ENCODE data around the gene PRSS36.
"Not testable (repeated sequence)": the region's sequence is repeated elsewhere in the genome, so short reads cannot be mapped to it uniquely, and the experiment has no call there.

The PRSS36 gene

DNA sequence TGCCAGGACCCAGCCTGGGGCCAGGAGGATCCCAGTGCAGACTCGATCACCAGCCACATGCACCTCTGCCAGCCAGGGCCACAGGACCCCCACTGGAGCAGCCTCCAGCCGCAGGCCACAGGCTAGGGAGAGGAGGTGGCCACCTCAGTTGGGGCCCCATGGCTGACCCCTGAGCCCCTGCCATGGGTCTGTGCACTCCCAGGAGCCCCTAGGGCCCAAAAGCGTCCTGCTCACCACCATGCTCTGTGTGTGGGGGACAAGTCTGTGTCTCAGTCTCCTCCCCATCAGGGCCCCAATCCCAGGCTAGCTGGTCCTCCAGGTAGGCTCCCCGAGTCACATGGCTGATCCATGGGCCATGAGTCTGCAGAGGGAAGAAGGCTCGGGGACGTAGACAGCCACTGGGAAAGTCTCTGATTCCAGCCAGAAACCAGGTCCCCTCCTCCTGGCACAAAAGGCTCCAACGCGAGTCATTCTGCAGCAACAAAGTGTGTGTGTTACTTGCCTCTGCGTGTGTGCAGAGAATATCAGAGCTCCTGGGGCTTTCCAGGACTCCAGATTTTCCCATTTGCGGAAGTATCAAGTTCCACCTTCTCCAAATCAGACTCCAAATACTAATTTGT is 8.3 kb downstream of the PRSS36 start:
- DNase-seq, result no peak

DNA sequence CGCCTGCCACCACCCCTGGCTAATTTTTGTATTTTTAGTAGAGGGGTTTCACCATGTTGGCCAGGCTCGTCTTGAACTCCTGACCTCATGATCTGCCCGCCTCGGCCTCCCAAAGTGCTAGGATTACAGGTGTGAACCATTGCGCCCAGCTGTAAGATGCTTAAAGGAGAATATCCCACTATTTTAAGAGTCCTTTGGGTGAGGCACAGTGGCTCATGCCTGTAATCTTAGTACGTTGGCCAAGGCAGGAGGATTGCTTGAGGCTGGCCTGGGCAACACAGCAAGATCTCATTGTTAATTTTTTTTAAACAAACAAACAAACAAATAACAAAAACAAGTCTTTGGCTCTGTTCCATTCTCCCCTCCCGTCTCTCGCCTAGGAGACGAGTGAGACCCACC is 8.8 kb downstream of the PRSS36 start:
- DNase-seq, result not testable (repeated sequence)

DNA sequence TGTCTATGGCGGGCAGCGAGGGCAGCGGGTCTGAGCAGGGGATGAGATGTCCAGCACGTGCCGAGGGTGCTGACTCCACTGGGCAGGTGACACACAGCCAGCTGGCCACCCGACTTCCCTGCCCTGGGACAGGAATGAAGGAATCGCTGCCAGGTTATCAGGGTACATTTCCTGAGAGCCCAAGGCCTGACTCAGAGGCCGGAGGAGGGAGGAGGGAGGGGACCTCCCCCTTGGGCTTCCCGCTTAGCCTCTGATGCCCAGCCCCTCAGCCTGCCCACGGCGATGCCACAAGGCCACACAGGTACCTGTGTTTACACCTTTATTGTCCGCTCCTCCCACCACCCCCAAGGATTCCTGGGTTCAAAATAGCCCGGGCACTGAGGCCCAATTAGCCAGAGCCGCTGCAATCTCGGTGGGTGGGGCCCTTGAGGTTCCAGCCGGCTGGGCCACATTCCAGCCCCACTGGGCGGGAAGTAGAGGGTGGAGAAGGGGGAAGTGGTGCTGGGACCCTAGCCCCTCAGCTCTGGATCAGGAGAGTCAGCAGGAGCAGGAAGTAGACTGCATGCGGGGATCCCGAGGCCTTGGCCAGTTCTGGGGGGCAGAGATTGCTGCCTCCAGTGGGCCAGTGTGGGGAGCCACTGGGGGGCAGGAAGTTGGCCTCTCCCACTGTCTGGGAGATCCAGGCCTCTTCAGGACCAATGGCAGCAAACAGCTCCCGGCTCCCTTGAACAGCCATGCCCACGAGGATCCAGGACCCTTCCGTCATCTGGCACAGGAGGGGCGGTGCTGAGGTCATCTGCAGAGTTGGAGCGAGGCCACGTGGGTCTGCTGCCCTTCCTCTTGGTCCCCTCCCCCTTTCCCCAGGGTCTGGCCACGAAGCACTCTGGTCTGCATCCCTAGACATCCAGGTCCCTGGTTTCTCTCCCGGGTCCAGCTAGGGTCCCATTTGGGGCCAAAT is 11.0 kb downstream of the PRSS36 start:
- no peak for DNase-seq

DNA sequence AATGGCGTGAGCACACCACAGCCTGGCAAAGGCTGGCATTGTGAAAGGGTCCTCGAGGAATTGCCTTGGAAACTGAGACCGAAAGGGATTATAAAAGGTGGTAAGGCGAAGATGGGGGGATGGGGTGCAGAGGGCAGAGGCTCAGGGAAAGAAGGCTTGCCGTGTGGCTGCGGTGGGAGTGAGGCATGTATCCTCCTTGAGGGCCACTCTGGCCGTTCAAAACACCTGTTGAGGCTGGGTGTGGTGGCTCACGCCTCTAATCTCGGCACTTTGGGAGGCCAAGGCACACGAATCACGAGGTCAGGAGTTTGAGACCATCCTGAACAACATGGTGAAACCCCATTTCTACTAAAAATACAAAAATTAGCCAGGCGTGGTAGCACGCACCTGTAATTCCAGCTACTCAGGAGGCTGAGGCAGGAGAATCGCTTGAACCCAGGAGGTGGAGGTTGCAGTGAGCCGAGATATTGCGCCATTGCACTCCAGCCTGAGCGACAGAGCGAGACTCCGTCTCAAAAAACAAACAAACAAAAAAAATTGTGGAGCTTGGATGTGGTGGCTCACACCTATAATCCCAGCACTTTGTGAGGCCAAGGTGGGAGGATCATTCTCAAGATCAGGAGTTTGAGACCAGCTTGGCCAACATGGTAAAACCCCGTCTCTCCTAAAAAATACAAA is 12.9 kb downstream of the PRSS36 start:
- DNase-seq, result not testable (repeated sequence)

DNA sequence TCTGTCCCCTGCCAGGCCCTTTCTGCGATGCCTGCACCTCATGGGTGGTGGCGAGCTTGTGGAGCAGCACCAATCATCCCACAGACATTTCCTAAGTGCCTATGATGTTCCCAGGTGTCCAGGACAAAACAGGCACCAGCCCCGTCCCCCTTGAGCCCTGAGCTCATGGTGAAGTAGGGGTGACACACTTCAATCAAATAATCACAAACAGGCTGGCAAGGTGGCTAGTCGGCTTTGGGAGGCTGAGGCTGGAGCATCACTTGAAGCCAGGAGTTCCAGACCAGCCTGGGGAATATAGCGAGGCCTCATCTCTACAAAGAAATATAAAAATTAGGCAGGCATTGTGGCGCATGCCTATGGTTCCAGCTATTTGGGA is 13.6 kb downstream of the PRSS36 start:
- DNase-seq, result no peak

DNA sequence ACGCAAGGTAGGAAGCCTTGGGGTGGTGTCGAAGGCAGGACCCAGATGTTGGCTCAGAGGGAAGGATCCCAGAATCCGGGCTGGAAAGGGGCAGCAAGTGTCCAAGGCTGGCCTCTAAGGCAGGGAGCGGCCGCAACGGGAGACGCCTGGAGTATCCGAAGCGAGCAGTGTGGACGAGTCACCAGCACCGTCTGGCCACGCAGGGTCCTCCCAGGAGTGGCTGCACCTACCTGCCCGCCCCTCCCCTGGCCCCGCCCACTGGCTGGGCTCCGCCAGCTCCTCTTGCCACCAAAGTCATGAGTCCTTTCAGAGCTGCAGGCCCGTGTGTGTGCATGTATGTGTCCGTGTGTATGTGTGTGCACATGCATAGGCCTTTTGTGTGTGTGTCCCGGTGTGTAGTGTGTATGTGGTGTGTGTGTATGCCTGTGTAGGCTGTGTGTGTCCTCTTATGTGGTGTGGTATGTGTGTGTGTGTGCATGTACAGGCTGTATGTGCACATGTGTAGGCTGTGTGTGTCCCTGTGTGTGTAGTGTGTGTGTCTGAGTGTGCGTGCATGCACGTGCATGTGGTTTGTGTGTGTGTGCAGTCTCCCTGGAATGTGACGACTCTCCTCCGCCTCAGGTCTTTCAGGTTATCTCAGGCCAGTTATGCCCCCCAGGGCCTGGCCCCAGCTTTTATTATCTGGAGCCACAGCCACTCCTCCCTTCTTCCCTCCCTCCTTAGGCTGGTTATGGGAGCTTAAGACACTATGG is 14.2 kb downstream of the PRSS36 start, which contains the start of gene PRSS8:
TSS of gene PRSS8 (minus strand) at position 193 of the 752 bp plus-strand sequence. CDS start 229 bp downstream, outside the sequence.
- no peak for DNase-seq

DNA sequence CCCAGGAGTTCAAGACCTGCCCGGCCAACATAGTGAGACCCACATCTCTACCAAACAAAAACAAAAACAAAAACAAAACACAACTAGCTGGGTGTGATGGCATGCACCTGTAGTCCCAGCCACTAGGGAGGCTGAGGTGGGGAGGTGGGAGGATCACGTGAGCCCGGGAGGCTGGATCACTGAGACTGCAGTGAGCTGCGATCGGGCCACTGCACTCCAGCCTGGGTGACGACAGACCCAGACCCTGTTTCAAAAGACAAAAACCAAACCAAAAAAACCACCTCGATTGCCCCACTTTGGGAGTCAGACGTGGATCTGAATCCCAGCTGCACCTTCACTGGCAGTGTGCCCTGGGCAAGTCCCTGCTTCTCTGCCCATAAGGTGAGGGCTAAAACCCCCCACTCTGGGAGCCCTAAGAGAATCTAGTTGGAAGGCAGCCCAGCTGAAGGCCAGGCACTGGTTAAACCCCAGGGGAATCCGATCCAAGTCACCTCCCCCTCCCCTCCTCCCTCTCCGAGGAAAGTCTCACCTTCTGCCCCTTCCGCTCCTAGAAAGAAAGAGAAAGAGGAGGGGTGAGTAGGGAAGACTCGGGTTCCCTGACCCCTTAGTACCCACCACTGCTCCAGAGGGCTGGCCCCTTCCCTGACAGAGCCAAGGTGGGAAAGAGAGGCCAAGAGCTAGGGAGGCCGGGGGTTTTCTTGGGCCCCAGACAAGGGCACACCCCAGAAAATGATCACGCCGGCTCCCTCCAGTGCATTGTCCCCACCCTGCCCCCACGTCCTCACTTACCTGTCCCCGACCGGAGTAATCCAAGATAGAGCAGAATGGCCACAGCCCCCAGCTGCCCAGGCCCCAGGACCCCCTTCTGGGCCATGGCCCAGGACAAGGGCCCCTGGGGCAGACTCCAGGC is 15.0 kb downstream of the PRSS36 start:
- DNase-seq, result no peak

DNA sequence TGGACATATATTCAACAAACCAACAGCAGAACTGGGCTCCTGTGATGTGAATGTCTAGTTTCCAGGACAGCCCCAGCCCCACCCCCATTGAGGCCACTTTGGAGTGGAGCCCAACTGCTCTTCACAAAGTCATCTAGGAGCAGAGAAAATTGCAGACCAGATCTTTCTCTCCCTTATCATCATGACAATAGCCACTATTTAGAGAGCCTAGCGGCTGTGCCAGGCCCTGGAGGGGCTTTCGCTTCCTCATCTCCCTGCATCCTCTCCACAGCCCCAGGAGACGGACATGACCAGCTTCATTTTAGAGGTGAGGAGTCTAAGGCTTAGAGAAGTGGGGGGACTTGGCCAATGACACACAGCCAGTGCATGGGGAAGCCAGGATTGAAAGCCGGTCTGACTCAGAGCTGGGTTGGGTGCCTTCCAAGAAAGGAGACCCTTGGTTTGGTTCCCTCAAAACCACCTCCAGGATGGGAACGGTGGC is 15.7 kb downstream of the PRSS36 start:
- DNase-seq, result no peak

DNA sequence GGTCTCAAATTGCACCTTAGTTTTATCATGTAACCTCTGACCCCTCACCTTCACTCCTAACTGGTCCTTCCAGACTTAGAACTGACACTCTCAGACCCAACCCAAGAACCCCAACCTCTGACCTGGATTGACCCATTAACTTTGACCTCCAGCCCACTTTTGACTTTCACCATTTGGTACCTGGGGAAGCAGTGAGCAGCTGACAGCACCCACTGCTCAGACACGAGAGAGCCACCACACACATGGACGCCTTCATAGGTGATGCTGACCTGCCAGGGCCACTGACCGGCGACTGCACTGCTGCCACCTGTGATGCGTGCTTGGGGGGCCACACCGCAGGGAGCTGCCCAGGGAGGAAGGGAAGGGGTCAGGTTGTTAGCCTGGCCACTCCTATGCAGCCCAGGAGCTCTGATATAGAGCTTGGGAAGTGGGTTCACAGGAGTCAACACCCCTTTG is 16.8 kb downstream of the PRSS36 start:
- DNase-seq, result no peak

DNA sequence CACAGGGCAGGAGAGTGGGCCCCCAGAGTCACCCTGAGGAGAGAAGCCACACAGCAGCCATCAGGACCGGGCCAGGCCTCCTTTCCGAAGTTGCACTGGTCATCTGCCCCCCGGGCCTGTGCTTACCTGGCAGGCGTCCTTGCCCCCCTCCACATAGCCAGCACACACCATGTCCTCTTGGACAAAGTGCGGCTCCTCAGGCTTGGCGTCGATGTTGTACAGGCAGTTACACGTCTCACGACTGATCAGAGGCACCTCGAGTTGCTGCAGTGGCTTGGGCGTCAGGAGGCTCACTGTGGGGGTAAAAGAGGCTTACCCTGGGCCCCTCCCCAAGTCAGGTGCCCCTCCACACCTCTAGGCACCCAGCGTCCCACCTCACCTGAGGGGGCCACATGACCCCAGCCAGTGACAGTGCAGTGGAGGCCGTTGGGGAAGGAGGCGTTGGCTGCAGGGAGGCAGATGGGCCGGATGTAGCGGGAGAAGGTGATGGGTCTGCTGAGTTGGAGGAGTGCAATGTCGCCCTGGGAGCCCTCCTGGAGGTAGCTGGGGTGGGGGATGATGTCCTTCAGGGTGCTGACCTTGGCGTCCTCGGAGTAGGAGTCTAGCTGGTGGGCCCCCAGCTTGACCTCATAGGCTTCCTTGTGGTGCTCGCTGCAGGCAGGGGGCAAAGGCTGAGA is 17.4 kb downstream of the PRSS36 start:
- DNase-seq, result no peak

DNA sequence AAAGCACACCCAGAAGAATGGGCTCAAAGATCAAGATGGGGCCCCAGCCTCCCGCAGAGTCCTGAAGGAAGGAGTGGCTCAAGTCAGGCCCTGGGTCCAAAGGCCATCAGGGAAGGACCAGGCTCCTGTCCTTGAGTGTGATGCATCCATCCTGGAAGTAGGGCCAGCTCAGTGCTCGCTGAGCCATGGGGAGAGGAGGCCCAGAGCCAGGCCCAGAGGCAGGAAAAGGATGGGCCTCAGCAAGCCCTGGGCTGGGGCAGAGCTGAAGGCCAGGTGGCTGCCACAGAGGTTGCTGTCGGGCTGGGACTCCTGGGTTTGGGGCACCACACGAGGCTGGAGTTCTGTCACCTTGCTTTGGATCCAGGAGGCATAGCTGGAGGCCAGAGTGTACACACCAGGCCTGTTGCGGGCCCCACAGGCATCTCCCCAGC is 18.0 kb downstream of the PRSS36 start:
- DNase-seq, result no peak

DNA sequence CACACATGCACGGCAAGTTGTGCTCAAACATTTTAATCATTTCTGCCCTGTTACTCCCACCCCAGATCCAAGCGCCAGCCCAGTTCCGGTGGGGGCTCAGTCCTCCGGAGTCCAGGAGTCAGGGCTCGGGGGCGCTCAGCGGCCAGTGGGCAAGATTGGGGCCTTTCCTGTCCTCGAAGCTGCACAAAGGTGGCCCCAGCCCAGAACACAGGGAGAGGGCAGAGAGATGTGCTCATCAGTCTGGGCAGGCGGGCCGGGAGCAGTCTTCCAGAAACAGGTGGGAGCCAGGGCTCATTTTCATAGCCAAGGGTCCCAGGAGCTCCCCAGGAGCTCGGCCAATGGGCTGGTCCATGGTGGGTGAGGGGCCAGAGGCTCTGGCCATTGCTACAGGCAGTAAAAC is 18.4 kb downstream of the PRSS36 start:
- DNase-seq, result no peak

DNA sequence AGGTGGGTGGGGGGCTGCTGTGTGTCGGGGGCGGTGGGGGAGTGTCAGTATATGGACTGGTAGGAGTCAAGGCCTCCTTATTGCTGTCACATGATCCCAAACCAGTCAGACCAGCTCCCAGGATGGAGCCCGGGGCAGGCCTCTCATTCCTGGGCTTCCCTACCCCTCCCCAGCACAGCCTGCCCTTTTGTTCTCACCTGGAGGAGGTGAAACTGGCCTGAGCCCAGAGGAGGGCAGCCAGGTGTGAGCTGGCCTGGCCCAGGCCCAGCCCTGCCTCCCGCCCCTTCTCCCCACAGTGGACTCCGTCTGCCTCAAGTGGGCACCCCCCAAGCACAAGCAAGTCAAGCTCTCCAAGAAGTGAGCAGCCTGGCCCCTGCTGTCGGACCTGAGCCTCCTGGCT is 19.0 kb downstream of the PRSS36 start:
- DNase-seq, result no peak

DNA sequence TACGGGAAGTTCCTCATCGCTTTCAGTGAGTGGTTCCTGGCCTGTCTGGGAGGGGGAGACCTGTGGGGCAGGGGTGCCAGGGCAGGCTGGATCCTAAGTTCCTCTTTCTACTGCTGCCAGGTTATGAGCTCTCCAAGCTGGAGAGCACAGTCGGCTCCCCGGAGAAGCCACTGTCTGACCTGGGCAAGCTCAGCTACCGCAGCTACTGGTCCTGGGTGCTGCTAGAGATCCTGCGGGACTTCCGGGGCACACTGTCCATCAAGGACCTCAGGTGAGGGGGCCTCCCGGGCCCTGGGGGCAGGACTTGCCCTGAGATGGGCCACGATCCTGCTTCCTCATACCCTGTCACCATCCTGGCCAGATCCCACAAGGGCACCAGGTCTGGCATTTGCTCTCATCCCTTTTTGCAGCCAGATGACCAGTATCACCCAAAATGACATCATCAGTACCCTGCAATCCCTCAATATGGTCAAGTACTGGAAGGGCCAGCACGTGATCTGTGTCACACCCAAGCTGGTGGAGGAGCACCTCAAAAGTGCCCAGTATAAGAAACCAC is 19.5 kb downstream of the PRSS36 start:
- DNase-seq, result no peak

DNA sequence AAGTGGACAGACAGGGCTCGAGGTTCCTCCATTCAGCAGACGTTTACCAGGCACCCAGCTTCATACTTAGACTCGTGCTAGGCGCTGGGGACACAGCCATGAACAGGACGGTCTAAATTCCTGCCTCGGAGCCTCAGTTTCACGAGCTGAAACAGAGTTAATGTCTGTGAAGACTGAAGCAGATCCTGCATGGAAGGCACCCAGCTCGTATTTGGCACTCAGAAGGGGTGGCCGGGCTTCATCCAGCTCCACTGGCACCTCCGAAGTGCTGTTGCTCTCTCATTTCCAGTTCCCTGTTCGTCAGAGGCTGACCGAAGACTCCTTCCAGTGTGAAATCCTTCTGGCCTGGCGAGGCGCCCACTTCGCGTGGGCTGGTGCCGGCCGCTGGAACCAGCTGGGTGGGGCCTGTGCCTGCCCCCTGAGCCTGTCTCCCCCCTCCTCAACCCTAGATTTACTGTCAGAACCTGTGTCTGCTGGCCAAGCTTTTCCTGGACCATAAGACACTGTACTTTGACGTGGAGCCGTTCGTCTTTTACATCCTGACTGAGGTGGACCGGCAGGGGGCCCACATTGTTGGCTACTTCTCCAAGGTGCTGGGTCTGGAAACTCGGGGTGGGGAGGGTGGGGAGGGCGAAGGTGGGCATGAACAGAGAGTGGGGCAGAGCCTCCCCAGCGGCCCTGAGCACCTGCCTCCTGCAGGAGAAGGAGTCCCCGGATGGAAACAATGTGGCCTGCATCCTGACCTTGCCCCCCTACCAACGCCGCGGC is 20.1 kb downstream of the PRSS36 start:
- DNase-seq, result no peak

DNA sequence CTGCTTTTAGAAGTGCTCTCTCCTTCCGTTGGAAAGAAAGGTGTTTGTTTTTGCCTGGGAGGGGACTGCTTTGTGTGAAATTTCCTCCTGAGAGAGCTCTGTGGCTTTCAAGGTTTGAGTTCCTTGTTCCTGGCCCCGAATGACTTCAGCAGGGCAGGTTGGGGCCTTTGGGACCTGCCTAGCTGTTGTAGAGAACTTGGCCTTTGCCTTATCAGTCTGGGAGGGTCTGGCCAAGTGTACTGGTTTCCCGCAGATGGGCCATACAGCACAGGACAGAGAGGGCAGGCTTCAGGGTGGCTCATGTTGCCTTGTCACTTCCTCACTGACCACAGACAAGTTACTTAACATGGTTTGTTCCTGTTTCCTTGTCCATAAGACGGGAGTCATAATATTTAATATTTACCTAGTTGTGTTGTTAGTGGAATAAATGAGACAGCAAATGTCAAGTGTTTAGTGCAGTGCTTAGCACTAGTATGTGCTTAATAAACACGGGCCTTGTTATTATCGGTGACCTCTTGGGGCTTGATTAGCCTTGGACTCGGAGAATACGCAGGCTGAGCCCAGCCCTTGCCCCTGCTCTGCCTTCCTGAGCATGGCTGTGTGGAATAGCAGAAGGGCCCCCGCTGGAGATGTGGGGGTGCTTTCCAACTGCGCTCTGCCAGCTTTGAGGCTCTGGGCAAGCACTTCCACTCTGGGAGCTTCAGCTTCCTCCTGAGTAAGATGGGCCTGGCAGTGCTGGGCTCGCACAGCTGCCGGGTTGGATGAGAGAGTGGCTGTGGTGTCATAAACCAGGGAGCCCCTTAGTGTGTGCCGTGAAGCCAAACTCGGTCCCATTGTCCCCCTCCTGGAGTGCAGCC is 20.9 kb downstream of the PRSS36 start:
- no peak for DNase-seq

DNA sequence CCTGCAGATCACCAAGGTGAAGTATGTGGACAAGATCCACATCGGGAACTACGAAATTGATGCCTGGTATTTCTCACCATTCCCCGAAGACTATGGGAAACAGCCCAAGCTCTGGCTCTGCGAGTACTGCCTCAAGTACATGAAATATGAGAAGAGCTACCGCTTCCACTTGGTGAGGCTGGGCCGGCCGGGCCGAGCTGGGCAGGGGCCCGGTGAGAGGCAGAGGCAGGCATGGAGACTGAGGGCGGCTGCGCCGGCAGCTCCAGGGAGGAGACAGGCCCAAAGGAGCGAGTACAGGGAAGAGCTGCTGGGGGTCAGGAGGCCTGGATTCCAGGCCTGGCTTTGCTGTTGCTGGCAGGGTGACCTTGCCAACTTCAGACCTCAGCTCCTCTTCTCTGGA is 22.7 kb downstream of the PRSS36 start:
- DNase-seq, result no peak

DNA sequence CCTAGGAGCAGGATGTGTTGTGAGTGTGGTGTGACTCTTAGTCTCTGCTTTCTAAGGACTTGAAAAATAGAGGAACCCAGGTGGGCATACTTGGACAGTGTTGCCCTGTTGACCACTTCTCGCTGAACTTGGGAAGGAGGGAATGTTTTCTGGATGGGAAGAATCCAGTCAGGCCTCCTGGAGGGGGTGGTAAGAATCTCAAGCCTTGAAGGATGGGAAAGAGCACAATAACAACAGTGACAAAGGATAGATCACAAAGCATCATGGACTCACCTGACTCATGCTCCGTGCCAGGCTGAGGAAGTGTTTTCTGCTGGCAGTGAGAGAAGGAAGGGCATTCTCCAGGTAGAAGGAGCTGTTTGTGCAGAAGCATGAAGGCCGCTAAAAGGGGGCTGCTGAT is 24.0 kb downstream of the PRSS36 start:
- no peak for DNase-seq

DNA sequence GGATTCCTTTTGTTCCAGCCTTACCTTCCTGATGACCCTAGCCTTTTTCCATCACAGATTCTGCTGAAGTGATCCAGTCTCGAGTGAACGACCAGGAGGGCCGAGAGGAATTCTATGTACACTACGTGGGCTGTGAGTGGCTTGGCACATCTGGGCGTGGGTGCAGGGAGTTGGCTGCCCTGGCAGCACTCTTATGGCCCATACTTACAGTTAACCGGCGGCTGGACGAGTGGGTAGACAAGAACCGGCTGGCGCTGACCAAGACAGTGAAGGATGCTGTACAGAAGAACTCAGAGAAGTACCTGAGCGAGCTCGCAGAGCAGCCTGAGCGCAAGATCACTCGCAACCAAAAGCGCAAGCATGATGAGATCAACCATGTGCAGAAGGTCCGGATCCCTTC is 29.7 kb downstream of the PRSS36 start:
- no peak for DNase-seq

Measured in NCI-H1930 (cell line).